HepG2 (cell line): ENCODE measurements around the gene TAP1. TPM values are rescaled to one million over a fixed set of nuclear protein-coding genes. Genes with fewer than 3 reads are reported as not detected.

Experiments
- ATAC-seq: fragments of 200-7000 bp; cut with Tn5 transposase; 3 replicates; pipeline ENCODE4 v1.9.1; 2020; ENCODE audit warnings: mild to moderate bottlenecking, moderate library complexity
- BruUV-seq: library from RNA; stranded (reverse); fragments of 400-500 nt; replicated peaks from 2 replicates; lab custom pipeline; 2021; lab: Mats Ljungman, UMichigan
- CTCF ChIA-PET: fragments of 300-600 bp; formaldehyde crosslinking; extraction: SDS; loops from one replicate; lab custom pipeline; 2021; ENCODE audit warnings: low total read pairs, inconsistent platforms, low intra/inter-chr PET ratio; lab: Yijun Ruan, JAX
- POLR2A ChIA-PET: fragments of 350-600 bp; sonication (Branson Sonifier 250); formaldehyde crosslinking; loops from one replicate; lab custom pipeline; 2020; ENCODE audit warnings: antibody characterized with exemption, inconsistent platforms; lab: Yijun Ruan, JAX
- DNase-seq: peaks from one replicate; pipeline ENCODE4 v3.0.0-alpha.2; 2015; ENCODE audit warnings: low spot score
- FAIRE-seq: peaks from 3 replicates; lab custom pipeline; 2011; peaks lifted over from hg19 to GRCh38; lab: Jason Lieb, UNC
- H2AFZ ChIP-seq: one replicate; pipeline ENCODE4 v1.6.1; 2011; ENCODE audit warnings: low read length, inconsistent platforms
- H3K27ac ChIP-seq: fragments of 300-600 bp; 3 replicates; pipeline ENCODE4 v1.8.0; 2011; ENCODE audit warnings: mixed run types, mild to moderate bottlenecking, mixed read lengths, low read length, inconsistent platforms; ENCODE audit not compliant: insufficient read depth; ENCODE audit errors: extremely low read length
- H3K27me3 ChIP-seq, 2 experiments: fragments of 200-600 bp in 1 of 2; 2 replicates in 1 of 2; 3 replicates in 1 of 2; pipeline versions ENCODE4 v1.6.0 to v1.8.0; 2011; ENCODE audit warnings: low read length in 2 of 2, mild to moderate bottlenecking in 2 of 2, moderate library complexity in 2 of 2, inconsistent platforms in 1 of 2; ENCODE audit not compliant: insufficient read depth in 2 of 2, control insufficient read depth in 1 of 2
- H3K36me3 ChIP-seq, 2 experiments: fragments of 200-600 bp in 1 of 2; replicated peaks in 1 of 2; 2 replicates in 1 of 2; 3 replicates in 1 of 2; pipeline versions ENCODE4 v1.5.1 to v1.8.0; 2011; ENCODE audit warnings: low read length in 2 of 2, inconsistent platforms in 1 of 2; ENCODE audit not compliant: insufficient read depth in 2 of 2, control insufficient read depth in 1 of 2
- H3K4me1 ChIP-seq: 2 replicates; pipeline ENCODE4 v1.5.1; 2012; ENCODE audit warnings: low read length, inconsistent platforms; ENCODE audit not compliant: insufficient read depth
- H3K4me2 ChIP-seq: 2 replicates; pipeline ENCODE4 v1.6.0; 2011; ENCODE audit warnings: low read depth, low read length, inconsistent platforms
- H3K4me3 ChIP-seq, 3 experiments: fragments of 200-600 bp in 1 of 3; sonication (generic), shearing (Covaris generic) in 1 of 3; replicated peaks in 1 of 3; 2 replicates each; pipeline ENCODE4 v1.5.1; 2011 to 2016; ENCODE audit warnings: low read length in 3 of 3, inconsistent platforms in 2 of 3, low read depth in 2 of 3, mild to moderate bottlenecking in 2 of 3, control low read depth in 1 of 3, mixed read lengths in 1 of 3; ENCODE audit not compliant: insufficient read depth in 1 of 3
- H3K79me2 ChIP-seq: one replicate; pipeline ENCODE4 v1.6.1; 2011; ENCODE audit warnings: low read length, inconsistent platforms; ENCODE audit not compliant: insufficient read depth
- H3K9ac ChIP-seq: 2 replicates; pipeline ENCODE4 v1.6.0; 2011; ENCODE audit warnings: mild to moderate bottlenecking, low read depth, low read length, inconsistent platforms; ENCODE audit not compliant: insufficient read depth
- H3K9me3 ChIP-seq: 2 replicates; pipeline ENCODE4 v1.5.1; 2012; ENCODE audit warnings: mild to moderate bottlenecking, low read length
- H4K20me1 ChIP-seq: 2 replicates; pipeline ENCODE4 v1.6.0; 2011; ENCODE audit warnings: inconsistent platforms, mild to moderate bottlenecking, low read length, moderate library complexity; ENCODE audit not compliant: insufficient read depth
- ATF5 ChIP-seq: sonication (generic); formaldehyde crosslinking; IDR thresholded peaks from 2 replicates; pipeline ENCODE4 v1.4.0; 2020; ENCODE audit warnings: mild to moderate bottlenecking, low read depth, missing genetic modification reagents
- CEBPZ ChIP-seq: IDR thresholded peaks from 2 replicates; pipeline ENCODE4 v1.6.1; 2012; ENCODE audit warnings: low read length, improper control_type of control experiment
- DR1 ChIP-seq: sonication (generic); formaldehyde crosslinking; IDR thresholded peaks from 2 replicates; pipeline ENCODE4 v1.8.0; 2021; ENCODE audit warnings: mild to moderate bottlenecking, missing genetic modification reagents, inconsistent platforms
- EP300 ChIP-seq, 3 experiments: sonication (generic) in 1 of 3; formaldehyde crosslinking in 1 of 3; IDR thresholded peaks; 2 replicates each; pipeline versions ENCODE4 v1.5.1 to v1.6.1; 2011 to 2020; ENCODE audit warnings: low read depth in 2 of 3, low read length in 2 of 3, borderline replicate concordance in 1 of 3, improper control_type of control experiment in 1 of 3, mild to moderate bottlenecking in 1 of 3, missing genetic modification reagents in 1 of 3, moderate library complexity in 1 of 3
- GATAD1 ChIP-seq: IDR thresholded peaks from 2 replicates; pipeline ENCODE4 v1.6.1; 2016; ENCODE audit warnings: missing genetic modification reagents, missing compliant biosample characterization
- HNF1B ChIP-seq: sonication (generic); formaldehyde crosslinking; IDR thresholded peaks from 2 replicates; pipeline ENCODE4 v1.5.1; 2020; ENCODE audit warnings: mild to moderate bottlenecking, moderate library complexity, missing genetic modification reagents
- KAT7 ChIP-seq: IDR thresholded peaks from 2 replicates; pipeline ENCODE4 v1.6.1; 2018; ENCODE audit warnings: borderline replicate concordance, missing compliant biosample characterization
- KDM3A ChIP-seq: IDR thresholded peaks from 2 replicates; pipeline ENCODE4 v1.6.1; 2018; ENCODE audit warnings: low read depth, missing compliant biosample characterization
- PHF5A ChIP-seq: IDR thresholded peaks from one replicate; pipeline ENCODE4 v1.6.1; 2018; ENCODE audit warnings: low read depth, missing genetic modification reagents; ENCODE audit not compliant: unreplicated experiment
- SMAD3 ChIP-seq: sonication (generic); formaldehyde crosslinking; IDR thresholded peaks from 2 replicates; pipeline ENCODE4 v1.4.0; 2020; ENCODE audit warnings: missing genetic modification reagents
- SRSF4 ChIP-seq: fragments of 200-400 bp; formaldehyde crosslinking; IDR thresholded peaks from one replicate; pipeline ENCODE4 v1.6.1; 2018; ENCODE audit warnings: mild to moderate bottlenecking, low read depth, low read length, moderate library complexity; ENCODE audit not compliant: poor library complexity, severe bottlenecking
- ZNF749 ChIP-seq: sonication (generic); formaldehyde crosslinking; IDR thresholded peaks from 2 replicates; pipeline ENCODE4 v1.8.0; 2022; ENCODE audit warnings: mild to moderate bottlenecking, missing genetic modification reagents, moderate library complexity, borderline replicate concordance
- ZNF777 ChIP-seq: sonication (generic); formaldehyde crosslinking; IDR thresholded peaks from 2 replicates; pipeline ENCODE4 v1.4.0; 2020; ENCODE audit warnings: missing genetic modification reagents
- ZNF792 ChIP-seq: IDR thresholded peaks from 2 replicates; pipeline ENCODE4 v1.6.1; 2016
- WGBS: methylation state at CpG from one replicate; pipeline ENCODE4 v1.1.6; 2017; ENCODE audit warnings: low lambda C conversion rate; 5-methylcytosine and 5-hydroxymethylcytosine counted together
- in situ Hi-C: cut with HindIII; loops from 2 replicates; pipeline ENCODE4 v1.10.0; 2017; ENCODE audit warnings: low pct_unique_long_range_greater_than_20kb; ENCODE audit not compliant: extremely low pct_ligation_motif_present
- intact Hi-C: fragments of 100-400 bp; cut with micrococcal nuclease; formaldehyde crosslinking; loops from one replicate; pipeline ENCODE4 v1.10.0; 2022; ENCODE audit not compliant: unreplicated experiment
- polyA plus RNA-seq, 8 experiments: library from polyadenylated mRNA; depleted of rRNA in 3 of 8; stranded (reverse) in 7 of 8; unstranded in 1 of 8; fragments of >200 nt; fragmentation: Illumina TruSeq in 4 of 8; extraction: Trizol in 4 of 8; gene quantifications; 2 replicates each; pipeline versions ENCODE4 v1.2.1 to v1.2.3, GENCODE V29; 2011 to 2016; ENCODE audit warnings: low read depth in 4 of 8, missing spikeins in 1 of 8, mixed read lengths in 1 of 8; ENCODE audit not compliant: insufficient read depth in 1 of 8
- total RNA-seq, 5 experiments: library from RNA; depleted of rRNA; stranded (reverse); fragments of >200 nt; fragmentation: Illumina TruSeq; extraction: Trizol; gene quantifications; 2 replicates each; pipeline ENCODE4 v1.2.3, GENCODE V29; 2016; ENCODE audit warnings: low read depth in 1 of 5

TAP1 gene
- total and polyA plus RNA-seq, 2 of the 13 experiments (the other 11 are each of a cell fraction or from before 2014, with no cell fraction given): 31.2 to 52.2 TPM

- in situ Hi-C loops: no loop called here
- Histone ChIP-seq H3K4me1 (peaks cover 26% of the 10 kb centered on the region), H3K4me3 (no peak overlapping the region), H4K20me1 (no peaks in the 10 kb centered on the region), H3K4me2 (no peak overlapping the region), H3K79me2 (peaks cover 4% of the 10 kb centered on the region), H3K36me3 (peaks cover 2 to 7% of the 10 kb centered on the region in 2 experiments; a peak in 2 of 5 replicates), H3K27ac (no peak overlapping the region), H3K9ac (no peak overlapping the region), H3K27me3 (no peaks in the 10 kb centered on the region; a peak in 1 of 5 replicates), H2AFZ (no peak overlapping the region), H3K9me3 (no peaks in the 10 kb centered on the region)
- intact Hi-C loops: no loop called here
- TF ChIP-seq DR1 (CRISPR knock-in tag) (no peak), HNF1B (CRISPR knock-in tag) (no peak), ZNF777 (CRISPR knock-in tag) (no peak), KDM3A (CRISPR knock-in tag) (no peak), ZNF792 (no peak), SRSF4 (no peak), SMAD3 (CRISPR knock-in tag) (no peak), GATAD1 (no peak), ATF5 (CRISPR knock-in tag) (no peak), KAT7 (CRISPR knock-in tag) (no peak), EP300 (IDR thresholded peaks at IDR 0.05; ENCODE audit: low read depth in 2 of 2, low read length in 2 of 2) (no peak), EP300 (CRISPR knock-in tag; IDR thresholded peaks at IDR 0.05; ENCODE audit: borderline replicate concordance) (no peak), CEBPZ (no peak), PHF5A (no peak), ZNF749 (no peak)
- DNase-seq (no peak), ATAC-seq (no peak), FAIRE-seq (no peak)
- BruUV-seq: no TSS peak
- CTCF ChIA-PET: interaction anchor here (2.9 to 3.1 kb wide), 2 partner anchors 15 to 29 kb away, joined by 39 to 65 read pairs; partner anchors contain the start of genes PSMB9 and TAP1
- 85% methylated on average over 15 of the region's 15 CpGs for WGBS
- POLR2A ChIA-PET: interaction anchor here (1.1 to 2.5 kb wide), 3 partner anchors 15 to 433 kb away, joined by 4 to 56 read pairs (median 56); partner anchors contain the start of genes PSMB9, RPS18, TAP1 and VPS52
Observed at GRCh38 chr6:32839356-32839755, 14.1 kb downstream of the TAP1 start.
